B cell (primary cell): ENCODE results near the gene NHS. TPM values are rescaled to one million over a fixed set of nuclear protein-coding genes. Genes with fewer than 3 reads are reported as not detected.

ENCODE experiments used
- ATAC-seq: fragments of 200-7000 bp; cut with Tn5 transposase; one replicate; pipeline ENCODE4 v1.10.0; 2021; ENCODE audit warnings: low read depth, mild to moderate bottlenecking, moderate number of reproducible peaks, moderate library complexity
- CTCF ChIA-PET: fragments of 350-600 bp; sonication (Branson Sonifier 250); formaldehyde crosslinking; loops from one replicate; lab custom pipeline; 2021; ENCODE audit warnings: antibody characterized with exemption, inconsistent platforms; lab: Charles Lee
- POLR2A ChIA-PET: fragments of 350-600 bp; sonication (Branson Sonifier 250); formaldehyde crosslinking; loops from one replicate; lab custom pipeline; 2021; ENCODE audit warnings: antibody characterized with exemption; lab: Charles Lee
- DNase-seq: peaks from one replicate; pipeline ENCODE4 v3.0.0; 2013
- H2AFZ ChIP-seq: 2 replicates; pipeline ENCODE4 v1.6.1; 2012; ENCODE audit warnings: mild to moderate bottlenecking, low read depth, low read length; ENCODE audit not compliant: insufficient read depth, poor library complexity, severe bottlenecking
- H3K27ac ChIP-seq, 2 donors: 1 replicate in 1 of 2; 2 replicates in 1 of 2; pipeline ENCODE4 v1.5.1; 2012 to 2013; ENCODE audit warnings: low read length in 2 of 2, mild to moderate bottlenecking in 2 of 2, moderate library complexity in 1 of 2
- H3K27me3 ChIP-seq, 4 experiments: fragments of 200-600 bp in 1 of 4; sonication (generic) in 1 of 4; replicated peaks in 1 of 4; 1 replicate in 2 of 4; 2 replicates in 2 of 4; pipeline versions ENCODE4 v1.6.1 to v1.7.0; 2013 to 2016; ENCODE audit warnings: low read length in 3 of 4, mild to moderate bottlenecking in 2 of 4, mixed read lengths in 1 of 4, moderate library complexity in 1 of 4; ENCODE audit not compliant: insufficient read depth in 4 of 4, control insufficient read depth in 3 of 4; ENCODE audit errors: control extremely low read depth in 1 of 4
- H3K36me3 ChIP-seq, 2 experiments: replicated peaks in 1 of 2; 1 replicate in 1 of 2; 2 replicates in 1 of 2; pipeline versions ENCODE4 v1.6.1 to v1.7.1; 2013; ENCODE audit warnings: low read length in 1 of 2; ENCODE audit not compliant: insufficient read depth in 2 of 2, control insufficient read depth in 1 of 2; ENCODE audit errors: control extremely low read depth in 1 of 2, extremely low read depth in 1 of 2
- H3K4me1 ChIP-seq, 2 donors: fragments of 200-600 bp in 1 of 2; sonication (generic) in 1 of 2; 1 replicate in 1 of 2; 2 replicates in 1 of 2; pipeline versions ENCODE4 v1.5.1 to v1.6.1; 2013 to 2017; ENCODE audit warnings: low read length in 2 of 2; ENCODE audit not compliant: control insufficient read depth in 2 of 2, insufficient read depth in 2 of 2
- H3K4me2 ChIP-seq: replicated peaks from 2 replicates; pipeline ENCODE3; 2012; ENCODE audit warnings: mild to moderate bottlenecking, low read depth, low read length; ENCODE audit not compliant: poor library complexity, severe bottlenecking
- H3K4me3 ChIP-seq, 5 experiments: fragments of 200-600 bp in 1 of 5; sonication (generic) in 1 of 5; 1 replicate in 3 of 5; 2 replicates in 2 of 5; pipeline versions ENCODE4 v1.5.1 to v1.7.0; 2011 to 2016; ENCODE audit warnings: low read length in 4 of 5, mild to moderate bottlenecking in 4 of 5, low read depth in 2 of 5, control low read depth in 1 of 5, moderate library complexity in 1 of 5; ENCODE audit not compliant: insufficient read depth in 1 of 5; ENCODE audit errors: control extremely low read depth in 1 of 5, extremely low read depth in 1 of 5
- H3K79me2 ChIP-seq: fragments of 200-600 bp; sonication (generic); one replicate; pipeline ENCODE4 v1.6.0; 2016; ENCODE audit warnings: low read length; ENCODE audit not compliant: control insufficient read depth, insufficient read depth
- H3K9ac ChIP-seq: fragments of 200-600 bp; sonication (generic); 2 replicates; pipeline ENCODE4 v1.6.1; 2017; ENCODE audit warnings: mild to moderate bottlenecking, low read length, moderate library complexity
- H3K9me3 ChIP-seq, 3 donors: one replicate each; pipeline versions ENCODE4 v1.6.1 to v1.7.1; 2013; ENCODE audit warnings: low read length in 2 of 3; ENCODE audit not compliant: control insufficient read depth in 2 of 3, insufficient read depth in 1 of 3; ENCODE audit errors: control extremely low read depth in 1 of 3
- H4K20me1 ChIP-seq: 2 replicates; pipeline ENCODE4 v1.6.0; 2012; ENCODE audit warnings: mild to moderate bottlenecking, low read length; ENCODE audit not compliant: insufficient read depth, control insufficient read depth, poor library complexity, severe bottlenecking
- H3K27ac Mint-ChIP-seq: one replicate; pipeline ENCODE4 v1.8.0; 2021; ENCODE audit warnings: mixed read lengths
- H3K27me3 Mint-ChIP-seq: one replicate; pipeline ENCODE4 v1.8.0; 2021; ENCODE audit warnings: mixed read lengths
- H3K4me1 Mint-ChIP-seq: one replicate; pipeline ENCODE4 v1.8.0; 2021; ENCODE audit warnings: mixed read lengths
- H3K4me3 Mint-ChIP-seq: one replicate; pipeline ENCODE4 v1.8.0; 2021; ENCODE audit warnings: mixed read lengths
- H3K9me3 Mint-ChIP-seq: one replicate; pipeline ENCODE4 v1.8.0; 2022; ENCODE audit warnings: mixed read lengths; ENCODE audit not compliant: insufficient read depth
- EZH2 ChIP-seq: IDR thresholded peaks from 2 replicates; pipeline ENCODE4 v1.6.1; 2012; ENCODE audit warnings: borderline replicate concordance, low read depth, mild to moderate bottlenecking, moderate library complexity, low read length; ENCODE audit not compliant: insufficient read depth, poor library complexity, severe bottlenecking
- WGBS: methylation state at CpG from one replicate; pipeline ENCODE4 v1.1.5; 2013; ENCODE audit warnings: missing lambda C conversion rate; ENCODE audit not compliant: insufficient coverage; 5-methylcytosine and 5-hydroxymethylcytosine counted together
- intact Hi-C: fragments of 100-400 bp; cut with micrococcal nuclease; formaldehyde crosslinking; loops from one replicate; pipeline ENCODE4 v1.10.0; 2022
- polyA plus RNA-seq: library from polyadenylated mRNA; depleted of rRNA; stranded (reverse); fragments of >200 nt; gene quantifications from 2 replicates; pipeline ENCODE4 v1.2.3, GENCODE V29; 2012
- total RNA-seq, 2 donors: library from RNA; stranded (reverse); fragments of 120-200 nt in 1 of 2; gene quantifications; 1 replicate in 1 of 2; 2 replicates in 1 of 2; pipeline versions ENCODE4 v1.2.3 to v1.2.4, GENCODE V29; 2013 to 2022
- TF ChIP-seq, protein P1 (sequence below): fragments of 200-600 bp; IDR thresholded peaks from one replicate; pipeline ENCODE4 v1.8.0; 2022; ENCODE audit warnings: antibody characterized with exemption, mild to moderate bottlenecking

The NHS gene
- total and polyA plus RNA-seq, 2 donors (not counting 1 experiment from before 2014, with no cell fraction given), result not detected

DNA sequence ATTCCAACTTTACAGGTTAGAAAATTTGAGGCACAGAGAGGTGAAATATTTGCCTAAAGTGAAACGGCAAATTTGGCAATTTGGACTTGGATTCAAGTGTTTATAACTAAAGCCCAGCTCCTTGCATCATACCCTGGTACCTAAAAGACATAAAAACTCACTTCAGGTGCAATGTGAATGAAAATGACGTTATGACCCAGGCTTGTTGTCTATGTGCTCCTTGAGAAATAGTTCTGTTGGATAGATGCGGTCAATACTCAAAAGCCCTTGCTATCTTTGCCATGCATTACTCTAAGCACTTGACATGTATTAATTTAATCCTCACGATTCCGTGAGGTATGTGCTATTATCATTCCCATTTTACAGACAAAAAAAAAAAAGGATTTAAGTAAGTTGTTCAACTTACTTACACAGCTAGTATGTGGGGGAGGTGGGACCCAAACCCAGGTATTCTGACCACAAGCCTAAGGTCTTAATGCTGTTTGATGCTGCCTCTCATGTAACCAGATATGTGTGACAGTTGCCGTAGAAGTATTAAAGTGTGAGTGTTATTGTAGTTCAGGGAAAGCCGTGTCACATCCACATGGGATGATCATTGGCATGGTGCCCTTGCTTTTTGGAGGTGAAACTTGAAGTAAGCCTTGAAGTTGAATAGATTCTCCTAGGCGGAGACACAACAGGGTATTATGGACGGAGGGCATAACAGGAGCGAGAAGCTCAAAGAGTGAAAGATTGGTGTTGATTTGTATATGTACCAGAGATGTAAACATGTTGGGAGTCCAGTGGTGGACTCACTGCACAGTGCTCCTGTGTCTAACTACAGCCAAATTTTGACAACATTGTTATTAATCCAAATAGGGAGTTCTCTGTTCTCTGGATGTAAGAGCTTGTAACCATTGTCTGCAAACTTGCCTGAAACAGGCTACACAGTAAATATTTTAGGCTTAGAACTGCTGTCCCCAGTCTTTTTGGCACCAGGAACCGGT is 365.4 kb downstream of the NHS start:
- TF ChIP-seq EZH2, result no peak
- TF ChIP-seq, protein P1, sequence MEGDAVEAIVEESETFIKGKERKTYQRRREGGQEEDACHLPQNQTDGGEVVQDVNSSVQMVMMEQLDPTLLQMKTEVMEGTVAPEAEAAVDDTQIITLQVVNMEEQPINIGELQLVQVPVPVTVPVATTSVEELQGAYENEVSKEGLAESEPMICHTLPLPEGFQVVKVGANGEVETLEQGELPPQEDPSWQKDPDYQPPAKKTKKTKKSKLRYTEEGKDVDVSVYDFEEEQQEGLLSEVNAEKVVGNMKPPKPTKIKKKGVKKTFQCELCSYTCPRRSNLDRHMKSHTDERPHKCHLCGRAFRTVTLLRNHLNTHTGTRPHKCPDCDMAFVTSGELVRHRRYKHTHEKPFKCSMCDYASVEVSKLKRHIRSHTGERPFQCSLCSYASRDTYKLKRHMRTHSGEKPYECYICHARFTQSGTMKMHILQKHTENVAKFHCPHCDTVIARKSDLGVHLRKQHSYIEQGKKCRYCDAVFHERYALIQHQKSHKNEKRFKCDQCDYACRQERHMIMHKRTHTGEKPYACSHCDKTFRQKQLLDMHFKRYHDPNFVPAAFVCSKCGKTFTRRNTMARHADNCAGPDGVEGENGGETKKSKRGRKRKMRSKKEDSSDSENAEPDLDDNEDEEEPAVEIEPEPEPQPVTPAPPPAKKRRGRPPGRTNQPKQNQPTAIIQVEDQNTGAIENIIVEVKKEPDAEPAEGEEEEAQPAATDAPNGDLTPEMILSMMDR, result no peak
- peaks cover 6 to 12% of the 10 kb centered on the region in 2 donors for H3K4me1 ChIP-seq
- DNase-seq, result no peak
- H3K4me1 Mint-ChIP-seq, result peaks cover 18% of the 10 kb centered on the region
- ChIA-PET POLR2A (no interaction called here), CTCF (no interaction called here)
- no peaks in the 10 kb centered on the region for H3K27me3 ChIP-seq
- H3K27ac ChIP-seq, result no peak overlapping the region
- H3K36me3 ChIP-seq, result no peaks in the 10 kb centered on the region
- no peaks in the 10 kb centered on the region for H3K27me3 Mint-ChIP-seq
- 100% methylated on average over 1 of the region's 11 CpGs for WGBS
- no peak overlapping the region for H3K4me2 ChIP-seq
- no peaks in the 10 kb centered on the region for H3K79me2 ChIP-seq
- no peaks in the 10 kb centered on the region for H3K9me3 ChIP-seq
- H3K9me3 Mint-ChIP-seq, result no peaks in the 10 kb centered on the region
- intact Hi-C loops, result no loop called here
- no peak overlapping the region for H3K4me3 Mint-ChIP-seq
- no peak for ATAC-seq
- no peak overlapping the region for H3K4me3 ChIP-seq
- no peak overlapping the region for H3K27ac Mint-ChIP-seq
- H2AFZ ChIP-seq, result no peak overlapping the region
- no peak overlapping the region for H3K9ac ChIP-seq
- H4K20me1 ChIP-seq, result no peaks in the 10 kb centered on the region

DNA sequence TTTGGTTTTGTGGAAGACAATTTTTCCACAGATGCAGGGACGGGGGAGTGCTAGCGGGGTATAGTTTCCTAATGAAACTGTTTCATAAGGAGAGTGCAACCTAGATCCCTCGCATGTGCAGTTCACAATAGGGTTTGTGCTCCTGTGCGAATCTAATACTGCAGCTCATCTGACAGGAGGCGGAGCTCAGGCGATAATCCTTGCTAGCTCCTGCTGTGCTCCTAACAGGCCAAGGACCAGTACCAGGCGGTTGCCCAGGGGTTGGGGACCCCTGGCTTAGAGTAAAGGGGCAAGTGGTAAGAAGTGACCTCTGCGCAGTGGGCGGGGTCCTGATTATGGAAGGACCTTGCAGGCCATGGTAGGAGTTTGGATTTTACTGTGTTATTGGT is 366.1 kb downstream of the NHS start:
- H3K36me3 ChIP-seq, result no peaks in the 10 kb centered on the region
- DNase-seq (no peak), ATAC-seq (no peak)
- no peak overlapping the region for H3K27ac Mint-ChIP-seq
- no peak overlapping the region for H3K27ac ChIP-seq
- H2AFZ ChIP-seq, result no peak overlapping the region
- H3K9me3 ChIP-seq, result no peaks in the 10 kb centered on the region
- H3K4me3 Mint-ChIP-seq, result no peak overlapping the region
- ChIA-PET POLR2A (no interaction called here), CTCF (no interaction called here)
- H3K27me3 ChIP-seq, result no peaks in the 10 kb centered on the region
- TF ChIP-seq EZH2, result no peak
- TF ChIP-seq, protein P1, result no peak
- no peaks in the 10 kb centered on the region for H3K9me3 Mint-ChIP-seq
- H3K4me1 ChIP-seq, result peaks cover 6 to 12% of the 10 kb centered on the region in 2 donors
- no peak overlapping the region for H3K4me3 ChIP-seq
- peaks cover 18% of the 10 kb centered on the region for H3K4me1 Mint-ChIP-seq
- WGBS, result 82% methylated on average over 7 of the region's 9 CpGs
- no peak overlapping the region for H3K4me2 ChIP-seq
- H3K9ac ChIP-seq, result no peak overlapping the region
- intact Hi-C loops, result no loop called here
- no peaks in the 10 kb centered on the region for H4K20me1 ChIP-seq
- no peaks in the 10 kb centered on the region for H3K27me3 Mint-ChIP-seq
- no peaks in the 10 kb centered on the region for H3K79me2 ChIP-seq
